Endothelial cell of umbilical vein (primary cell): Measurements from ENCODE around the gene EIF4E. TPM values are rescaled to one million over a fixed set of nuclear protein-coding genes. Genes with fewer than 3 reads are reported as not detected.

Experiments used
- BruUV-seq: library from RNA; stranded (reverse); fragments of 400-500 nt; replicated peaks from 2 replicates; lab custom pipeline; 2021; lab: Mats Ljungman, UMichigan
- CTCF ChIA-PET: fragments of 300-600, 350-600 bp; sonication (Branson Sonifier 250); formaldehyde crosslinking; loops from one replicate; lab custom pipeline; 2021; ENCODE audit warnings: antibody characterized with exemption, inconsistent platforms; lab: Charles Lee
- POLR2A ChIA-PET: fragments of 300-600, 350-600 bp; sonication (Branson Sonifier 250); formaldehyde crosslinking; loops from one replicate; lab custom pipeline; 2021; ENCODE audit warnings: antibody characterized with exemption, inconsistent platforms; lab: Charles Lee
- DNase-seq: peaks from one replicate; pipeline ENCODE4 v3.0.0-alpha.2; 2011; ENCODE audit warnings: low read depth, low spot score
- FAIRE-seq: peaks from 2 replicates; lab custom pipeline; 2011; peaks lifted over from hg19 to GRCh38; lab: Jason Lieb, UNC
- H2AFZ ChIP-seq: 2 replicates; pipeline ENCODE4 v1.6.0; 2012; ENCODE audit warnings: low read depth, low read length, control low read depth, inconsistent platforms
- H3K27ac ChIP-seq: 2 replicates; pipeline ENCODE4 v1.5.1; 2011; ENCODE audit warnings: low read depth, mild to moderate bottlenecking, control low read depth, low read length, moderate library complexity; ENCODE audit not compliant: insufficient read depth
- H3K27me3 ChIP-seq, 2 experiments: 2 replicates each; pipeline versions ENCODE4 v1.6.0 to v1.6.1; 2011; ENCODE audit warnings: low read length in 2 of 2, mixed read lengths in 1 of 2; ENCODE audit not compliant: control insufficient read depth in 2 of 2, insufficient read depth in 2 of 2
- H3K36me3 ChIP-seq, 2 experiments: 2 replicates in 1 of 2; 3 replicates in 1 of 2; pipeline ENCODE4 v1.5.1; 2011; ENCODE audit warnings: low read length in 2 of 2, mild to moderate bottlenecking in 1 of 2, moderate library complexity in 1 of 2; ENCODE audit not compliant: control insufficient read depth in 2 of 2, insufficient read depth in 2 of 2; ENCODE audit errors: extremely low read depth in 1 of 2
- H3K4me1 ChIP-seq: 3 replicates; pipeline ENCODE4 v1.5.1; 2011; ENCODE audit warnings: mild to moderate bottlenecking, low read length; ENCODE audit not compliant: control insufficient read depth, insufficient read depth; ENCODE audit errors: extremely low read depth
- H3K4me2 ChIP-seq: 2 replicates; pipeline ENCODE4 v1.6.1; 2011; ENCODE audit warnings: low read length, control low read depth, mixed read lengths; ENCODE audit not compliant: insufficient read depth
- H3K4me3 ChIP-seq, 3 experiments: fragments of 200-600 bp in 1 of 3; sonication (generic), shearing (Covaris generic) in 1 of 3; replicated peaks in 1 of 3; 2 replicates each; pipeline ENCODE4 v1.5.1; 2011 to 2016; ENCODE audit warnings: control low read depth in 3 of 3, low read length in 3 of 3, mild to moderate bottlenecking in 2 of 3, inconsistent platforms in 1 of 3, low read depth in 1 of 3, moderate library complexity in 1 of 3; ENCODE audit not compliant: insufficient read depth in 1 of 3
- H3K79me2 ChIP-seq: 2 replicates; pipeline ENCODE4 v1.6.0; 2012; ENCODE audit warnings: low read length, inconsistent platforms; ENCODE audit not compliant: control insufficient read depth, insufficient read depth
- H3K9ac ChIP-seq: replicated peaks from 2 replicates; pipeline ENCODE3; 2011; ENCODE audit warnings: low read length, control low read depth; ENCODE audit not compliant: insufficient read depth; ENCODE audit errors: extremely low read depth
- H3K9me1 ChIP-seq: replicated peaks from 3 replicates; pipeline ENCODE4 v1.6.0; 2011; ENCODE audit warnings: mild to moderate bottlenecking, low read length; ENCODE audit not compliant: control insufficient read depth, insufficient read depth; ENCODE audit errors: extremely low read depth
- H3K9me3 ChIP-seq: replicated peaks from 2 replicates; pipeline ENCODE4 v1.5.1; 2012; ENCODE audit warnings: low read length, inconsistent platforms; ENCODE audit not compliant: control insufficient read depth, insufficient read depth
- H4K20me1 ChIP-seq: replicated peaks from 2 replicates; pipeline ENCODE3; 2011; ENCODE audit warnings: mild to moderate bottlenecking, low read length; ENCODE audit not compliant: control insufficient read depth, insufficient read depth; ENCODE audit errors: extremely low read depth
- EZH2 ChIP-seq: IDR thresholded peaks from 2 replicates; pipeline ENCODE4 v1.6.1; 2012; ENCODE audit warnings: borderline replicate concordance, low read depth, mild to moderate bottlenecking, moderate library complexity, low read length, inconsistent platforms; ENCODE audit not compliant: severe bottlenecking
- FOS ChIP-seq: IDR thresholded peaks from 2 replicates; pipeline ENCODE4 v1.6.1; 2011; ENCODE audit warnings: mild to moderate bottlenecking, low read length, moderate library complexity, borderline replicate concordance; ENCODE audit not compliant: insufficient read depth
- GATA2 ChIP-seq: IDR thresholded peaks from 2 replicates; pipeline ENCODE4 v1.7.0; 2011; ENCODE audit warnings: low read depth, mild to moderate bottlenecking, moderate library complexity, mixed read lengths, low read length; ENCODE audit not compliant: insufficient read length, insufficient read depth
- JUN ChIP-seq: IDR thresholded peaks from 2 replicates; pipeline ENCODE4 v1.6.1; 2011; ENCODE audit warnings: borderline replicate concordance, low read depth; ENCODE audit not compliant: insufficient read length, insufficient read depth
- MYC ChIP-seq: IDR thresholded peaks from one replicate; pipeline ENCODE4 v1.6.1; 2011; ENCODE audit warnings: mild to moderate bottlenecking, low read depth, low read length
- POLR2A ChIP-seq: IDR thresholded peaks from 2 replicates; pipeline ENCODE4 v1.6.1; 2012; ENCODE audit warnings: low read depth, mild to moderate bottlenecking, control low read depth, low read length
- POLR2AphosphoS5 ChIP-seq: IDR thresholded peaks from 2 replicates; pipeline ENCODE4 v1.6.1; 2012; ENCODE audit warnings: low read depth, mild to moderate bottlenecking, control low read depth, low read length, moderate library complexity; ENCODE audit not compliant: insufficient read depth
- dilution Hi-C: fragments of 300-500 bp; cut with MboI; formaldehyde crosslinking; loops from one replicate; pipeline ENCODE4 v1.15.0; 2019; ENCODE audit warnings: low sequenced_read_pairs; ENCODE audit not compliant: extremely low pct_ligation_motif_present
- intact Hi-C: fragments of 100-400 bp; cut with micrococcal nuclease; formaldehyde crosslinking; loops from one replicate; pipeline ENCODE4 v1.10.0; 2022
- polyA plus RNA-seq, 4 experiments: library from polyadenylated mRNA; depleted of rRNA in 3 of 4; stranded (reverse) in 3 of 4; unstranded in 1 of 4; fragments of >200 nt; gene quantifications; 2 replicates each; pipeline versions ENCODE4 v1.2.1 to v1.2.3, GENCODE V29; 2011 to 2012; ENCODE audit warnings: missing spikeins in 1 of 4
- total RNA-seq: library from RNA; stranded (reverse); gene quantifications from 2 replicates; pipeline ENCODE4 v1.2.3, GENCODE V29; 2021
- TF ChIP-seq, protein P1 (sequence below): IDR thresholded peaks from 2 replicates; pipeline ENCODE4 v1.6.1; 2011; ENCODE audit not compliant: insufficient read depth, insufficient read length
- TF ChIP-seq, protein P2 (sequence below), 2 donors: IDR thresholded peaks; 1 replicate in 1 of 2; 2 replicates in 1 of 2; pipeline ENCODE4 v1.5.1; 2011; ENCODE audit warnings: low read length in 2 of 2, mild to moderate bottlenecking in 2 of 2, moderate library complexity in 2 of 2, control low read depth in 1 of 2, inconsistent platforms in 1 of 2, low read depth in 1 of 2; ENCODE audit not compliant: insufficient read depth in 1 of 2; ENCODE audit errors: extremely low read depth in 1 of 2

EIF4E gene
- total and polyA plus RNA-seq, 2 donors (not counting 3 experiments of a cell fraction or from before 2014, with no cell fraction given), result 40.3 to 107 TPM

DNA sequence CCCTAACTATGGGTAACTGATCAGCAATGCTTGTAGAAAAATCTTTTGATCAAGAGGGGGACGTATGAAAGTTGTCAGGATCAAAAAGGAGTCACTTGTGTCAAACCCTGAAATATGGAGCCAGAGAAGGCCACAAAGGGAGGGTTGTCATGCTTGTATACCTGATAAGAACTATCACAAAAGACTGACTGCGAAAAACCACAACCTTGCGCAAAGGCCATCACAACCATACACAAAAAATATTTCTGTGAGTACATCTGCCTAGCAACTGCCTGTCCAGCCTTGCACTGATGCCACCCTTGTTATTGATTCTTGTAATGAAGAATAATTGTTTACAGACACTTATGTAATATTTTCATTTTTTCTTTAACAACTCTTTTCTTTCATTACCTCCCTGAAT lies 22.8 kb upstream of the EIF4E start:
- TF ChIP-seq MYC (no peak), POLR2A (no peak), POLR2AphosphoS5 (no peak), EZH2 (no peak)
- TF ChIP-seq, protein P1, sequence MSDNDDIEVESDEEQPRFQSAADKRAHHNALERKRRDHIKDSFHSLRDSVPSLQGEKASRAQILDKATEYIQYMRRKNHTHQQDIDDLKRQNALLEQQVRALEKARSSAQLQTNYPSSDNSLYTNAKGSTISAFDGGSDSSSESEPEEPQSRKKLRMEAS, result no peak
- dilution Hi-C loops, result no loop called here

DNA sequence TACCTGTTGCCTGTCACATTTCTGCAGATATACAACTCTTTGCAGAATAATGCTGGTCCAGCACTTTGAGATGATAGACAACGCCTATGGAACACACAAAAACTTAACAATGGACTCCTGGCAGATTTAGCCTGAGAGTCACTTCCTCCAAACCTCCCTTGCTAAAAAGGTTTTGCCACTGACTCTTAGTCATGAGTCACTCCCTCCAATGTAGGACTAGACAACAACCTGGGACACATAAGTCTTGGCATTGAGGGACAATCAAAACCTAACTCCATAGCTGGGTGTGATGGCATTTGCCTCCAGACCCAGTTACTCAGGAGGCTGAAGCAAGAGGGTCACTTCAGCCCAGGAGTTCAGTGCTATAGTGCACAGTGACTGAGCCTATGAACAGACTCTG lies 22.0 kb upstream of the EIF4E start:
- POLR2A ChIA-PET, result no interaction called here
- CTCF ChIA-PET, result no interaction called here
- intact Hi-C loops (no loop called here), dilution Hi-C loops (no loop called here)
- BruUV-seq, result no TSS peak
- no peaks in the 10 kb centered on the region for H3K9me1 ChIP-seq
- H3K36me3 ChIP-seq, result no peaks in the 10 kb centered on the region
- H2AFZ ChIP-seq, result no peak overlapping the region
- H3K9me3 ChIP-seq, result no peaks in the 10 kb centered on the region
- TF ChIP-seq, protein P1, result no peak
- no peak for TF ChIP-seq POLR2AphosphoS5
- no peak for TF ChIP-seq EZH2
- no peak for TF ChIP-seq GATA2
- TF ChIP-seq POLR2A, result no peak
- TF ChIP-seq, protein P2, sequence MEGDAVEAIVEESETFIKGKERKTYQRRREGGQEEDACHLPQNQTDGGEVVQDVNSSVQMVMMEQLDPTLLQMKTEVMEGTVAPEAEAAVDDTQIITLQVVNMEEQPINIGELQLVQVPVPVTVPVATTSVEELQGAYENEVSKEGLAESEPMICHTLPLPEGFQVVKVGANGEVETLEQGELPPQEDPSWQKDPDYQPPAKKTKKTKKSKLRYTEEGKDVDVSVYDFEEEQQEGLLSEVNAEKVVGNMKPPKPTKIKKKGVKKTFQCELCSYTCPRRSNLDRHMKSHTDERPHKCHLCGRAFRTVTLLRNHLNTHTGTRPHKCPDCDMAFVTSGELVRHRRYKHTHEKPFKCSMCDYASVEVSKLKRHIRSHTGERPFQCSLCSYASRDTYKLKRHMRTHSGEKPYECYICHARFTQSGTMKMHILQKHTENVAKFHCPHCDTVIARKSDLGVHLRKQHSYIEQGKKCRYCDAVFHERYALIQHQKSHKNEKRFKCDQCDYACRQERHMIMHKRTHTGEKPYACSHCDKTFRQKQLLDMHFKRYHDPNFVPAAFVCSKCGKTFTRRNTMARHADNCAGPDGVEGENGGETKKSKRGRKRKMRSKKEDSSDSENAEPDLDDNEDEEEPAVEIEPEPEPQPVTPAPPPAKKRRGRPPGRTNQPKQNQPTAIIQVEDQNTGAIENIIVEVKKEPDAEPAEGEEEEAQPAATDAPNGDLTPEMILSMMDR (IDR thresholded peaks at IDR 0.05; ENCODE audit: extremely low read depth in 1 of 2, insufficient read depth in 1 of 2, low read depth in 1 of 2, low read length in 2 of 2), result no peak
- TF ChIP-seq FOS, result peak; percentile 45
- TF ChIP-seq MYC, result no peak
- no peak for TF ChIP-seq JUN
- no peaks in the 10 kb centered on the region for H3K79me2 ChIP-seq
- peak; percentile 61 for FAIRE-seq
- no peak overlapping the region for H3K4me2 ChIP-seq
- H4K20me1 ChIP-seq, result no peaks in the 10 kb centered on the region
- H3K9ac ChIP-seq, result no peak overlapping the region
- H3K27ac ChIP-seq, result no peak overlapping the region
- H3K27me3 ChIP-seq, result no peaks in the 10 kb centered on the region
- H3K4me1 ChIP-seq, result no peaks in the 10 kb centered on the region
- DNase-seq, result no peak
- H3K4me3 ChIP-seq, result no peak overlapping the region

More for the DNA sequence above, 22.8 kb upstream of the EIF4E start:
- Histone ChIP-seq H3K9me3 (no peaks in the 10 kb centered on the region), H3K79me2 (no peaks in the 10 kb centered on the region), H3K36me3 (no peaks in the 10 kb centered on the region), H3K27ac (no peak overlapping the region), H3K27me3 (no peaks in the 10 kb centered on the region), H3K4me3 (no peak overlapping the region), H3K9ac (no peak overlapping the region), H3K9me1 (no peaks in the 10 kb centered on the region), H3K4me2 (no peak overlapping the region), H2AFZ (no peak overlapping the region), H4K20me1 (no peaks in the 10 kb centered on the region), H3K4me1 (no peaks in the 10 kb centered on the region)
- POLR2A ChIA-PET, result no interaction called here
- FAIRE-seq (no peak), DNase-seq (no peak)
- BruUV-seq, result no TSS peak
- CTCF ChIA-PET, result no interaction called here
- intact Hi-C loops, result no loop called here
